GM12878 (cell line): ENCODE measurements around the gene SCN4A. TPM values are rescaled to one million over a fixed set of nuclear protein-coding genes. Genes with fewer than 3 reads are reported as not detected.

Experiments used
- BCL11A ChIP-seq: IDR thresholded peaks from 2 replicates; pipeline ENCODE4 v1.6.1; 2011; ENCODE audit warnings: low read depth, low read length
- ESRRA ChIP-seq: IDR thresholded peaks from 2 replicates; pipeline ENCODE4 v1.6.1; 2012; ENCODE audit warnings: mild to moderate bottlenecking, low read length, improper control_type of control experiment
- HDAC2 ChIP-seq: fragments of 200-600 bp; sonication (generic); IDR thresholded peaks from 2 replicates; pipeline ENCODE4 v1.6.1; 2017
- NBN ChIP-seq: fragments of 450-650 bp; IDR thresholded peaks from 2 replicates; pipeline ENCODE4 v1.6.1; 2016
- NRF1 ChIP-seq: conservative IDR thresholded peaks from 2 replicates; pipeline ENCODE4 v1.6.1; 2011; ENCODE audit warnings: mild to moderate bottlenecking, low read depth, low read length, improper control_type of control experiment
- POLR2A ChIP-seq: IDR thresholded peaks from 2 replicates; pipeline ENCODE4 v1.6.1; 2011; ENCODE audit warnings: low read depth, mild to moderate bottlenecking, low read length
- POU2F2 ChIP-seq: IDR thresholded peaks from 3 replicates; pipeline ENCODE4 v1.6.1; 2011; ENCODE audit warnings: low read depth, mild to moderate bottlenecking, low read length, borderline replicate concordance
- TCF3 ChIP-seq: IDR thresholded peaks from 2 replicates; pipeline ENCODE4 v1.6.1; 2012; ENCODE audit warnings: low read depth, mild to moderate bottlenecking, low read length, borderline replicate concordance; ENCODE audit not compliant: insufficient read depth
- ZBED1 ChIP-seq: IDR thresholded peaks from 2 replicates; pipeline ENCODE4 v1.6.1; 2016; ENCODE audit warnings: borderline replicate concordance
- polyA plus RNA-seq, 11 experiments: library from polyadenylated mRNA; depleted of rRNA in 4 of 11; unstranded in 6 of 11; stranded (reverse) in 5 of 11; fragments of >200 nt; fragmentation: Nextera tagmentation in 4 of 11; fragmentation: Illumina TruSeq in 1 of 11; extraction: Ambion mirVana in 4 of 11; extraction: Trizol in 1 of 11; gene quantifications; 1 replicate in 1 of 11; 2 replicates in 10 of 11; pipeline versions ENCODE4 v1.2.1 to v1.2.3, GENCODE V29; 2011 to 2016; ENCODE audit warnings: inconsistent platforms in 2 of 11, missing spikeins in 2 of 11, low read depth in 1 of 11
- total RNA-seq, 4 experiments: library from RNA; depleted of rRNA in 3 of 4; stranded (reverse); fragments of >200 nt in 3 of 4; fragmentation: Illumina TruSeq in 1 of 4; extraction: Trizol in 1 of 4; gene quantifications; 2 replicates each; pipeline versions ENCODE4 v1.2.1 to v1.2.3, GENCODE V29; 2013 to 2021
- TF ChIP-seq, protein P1 (sequence below): fragments of 450-650 bp; IDR thresholded peaks from 2 replicates; pipeline ENCODE4 v1.6.1; 2017; ENCODE audit warnings: mild to moderate bottlenecking, moderate library complexity
- TF ChIP-seq, protein P2 (sequence below): fragments of 450-650 bp; IDR thresholded peaks from 2 replicates; pipeline ENCODE4 v1.6.1; 2017; ENCODE audit warnings: low read depth, mild to moderate bottlenecking, moderate library complexity
- TF ChIP-seq, protein P3 (sequence below): fragments of 450-650 bp; formaldehyde crosslinking; IDR thresholded peaks from 2 replicates; pipeline ENCODE4 v1.5.0; 2022; ENCODE audit warnings: mild to moderate bottlenecking, missing genetic modification characterization
- TF ChIP-seq, protein P4 (sequence below): fragments of 450-650 bp; IDR thresholded peaks from 2 replicates; pipeline ENCODE4 v1.6.1; 2016; ENCODE audit warnings: mild to moderate bottlenecking
- TF ChIP-seq, protein P5 (sequence below): fragments of 450-650 bp; formaldehyde crosslinking; IDR thresholded peaks from 2 replicates; pipeline ENCODE4 v1.4.0; 2022; ENCODE audit warnings: mild to moderate bottlenecking, moderate library complexity

SCN4A gene
- total and polyA plus RNA-seq, 10 of the 15 experiments (the other 5 are each of a cell fraction or from before 2014, with no cell fraction given), result under 0.01 to 0.15 (median 0.07) TPM; not detected in 4

DNA sequence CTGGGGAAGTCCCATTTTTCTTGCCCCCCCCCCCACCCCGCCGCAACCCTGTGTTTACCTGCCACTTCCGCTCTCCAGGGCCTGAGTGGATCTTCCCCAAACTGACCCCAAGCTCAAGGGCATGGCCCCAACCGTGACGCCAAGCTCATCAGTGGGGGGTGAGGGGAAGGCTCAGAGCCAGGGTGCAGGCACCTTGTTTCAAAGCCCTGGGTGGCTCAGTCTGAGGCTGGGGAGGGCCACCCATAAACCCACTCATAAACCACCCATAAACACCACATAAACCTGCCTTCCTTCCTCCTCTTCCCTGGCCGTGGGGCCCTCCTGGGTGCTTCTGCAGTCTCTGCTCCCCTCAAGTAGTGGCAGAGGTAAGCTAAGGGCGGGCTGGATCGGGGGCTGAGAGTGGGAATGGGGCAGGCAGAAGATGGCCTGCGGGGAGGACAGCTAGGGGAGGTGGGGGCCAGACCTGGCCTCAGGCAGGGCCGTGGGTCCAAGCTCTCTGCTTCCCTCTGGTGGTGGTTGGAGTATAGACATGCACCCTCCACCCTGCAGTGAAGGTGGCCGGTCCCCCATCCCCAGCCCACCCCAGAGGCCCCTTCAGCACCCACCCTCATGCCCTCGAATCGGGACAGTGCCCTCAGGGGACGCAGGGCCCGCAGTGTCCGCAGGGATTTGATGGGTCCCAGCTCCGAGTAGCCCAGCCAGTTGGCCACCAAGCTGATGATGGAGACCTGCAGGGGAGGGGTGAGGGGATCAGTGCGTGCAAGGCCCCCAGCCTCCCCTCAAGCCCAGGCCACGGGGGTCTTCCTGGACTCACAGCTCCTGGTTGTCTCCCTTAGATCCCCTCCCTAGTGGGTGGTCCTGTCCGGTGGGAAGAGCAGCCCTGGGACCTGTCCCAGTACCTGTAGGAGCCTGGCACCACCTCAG is 26.0 kb downstream of the SCN4A start (continued):
- TF ChIP-seq, protein P1, sequence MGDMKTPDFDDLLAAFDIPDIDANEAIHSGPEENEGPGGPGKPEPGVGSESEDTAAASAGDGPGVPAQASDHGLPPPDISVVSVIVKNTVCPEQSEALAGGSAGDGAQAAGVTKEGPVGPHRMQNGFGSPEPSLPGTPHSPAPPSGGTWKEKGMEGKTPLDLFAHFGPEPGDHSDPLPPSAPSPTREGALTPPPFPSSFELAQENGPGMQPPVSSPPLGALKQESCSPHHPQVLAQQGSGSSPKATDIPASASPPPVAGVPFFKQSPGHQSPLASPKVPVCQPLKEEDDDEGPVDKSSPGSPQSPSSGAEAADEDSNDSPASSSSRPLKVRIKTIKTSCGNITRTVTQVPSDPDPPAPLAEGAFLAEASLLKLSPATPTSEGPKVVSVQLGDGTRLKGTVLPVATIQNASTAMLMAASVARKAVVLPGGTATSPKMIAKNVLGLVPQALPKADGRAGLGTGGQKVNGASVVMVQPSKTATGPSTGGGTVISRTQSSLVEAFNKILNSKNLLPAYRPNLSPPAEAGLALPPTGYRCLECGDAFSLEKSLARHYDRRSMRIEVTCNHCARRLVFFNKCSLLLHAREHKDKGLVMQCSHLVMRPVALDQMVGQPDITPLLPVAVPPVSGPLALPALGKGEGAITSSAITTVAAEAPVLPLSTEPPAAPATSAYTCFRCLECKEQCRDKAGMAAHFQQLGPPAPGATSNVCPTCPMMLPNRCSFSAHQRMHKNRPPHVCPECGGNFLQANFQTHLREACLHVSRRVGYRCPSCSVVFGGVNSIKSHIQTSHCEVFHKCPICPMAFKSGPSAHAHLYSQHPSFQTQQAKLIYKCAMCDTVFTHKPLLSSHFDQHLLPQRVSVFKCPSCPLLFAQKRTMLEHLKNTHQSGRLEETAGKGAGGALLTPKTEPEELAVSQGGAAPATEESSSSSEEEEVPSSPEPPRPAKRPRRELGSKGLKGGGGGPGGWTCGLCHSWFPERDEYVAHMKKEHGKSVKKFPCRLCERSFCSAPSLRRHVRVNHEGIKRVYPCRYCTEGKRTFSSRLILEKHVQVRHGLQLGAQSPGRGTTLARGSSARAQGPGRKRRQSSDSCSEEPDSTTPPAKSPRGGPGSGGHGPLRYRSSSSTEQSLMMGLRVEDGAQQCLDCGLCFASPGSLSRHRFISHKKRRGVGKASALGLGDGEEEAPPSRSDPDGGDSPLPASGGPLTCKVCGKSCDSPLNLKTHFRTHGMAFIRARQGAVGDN, result no peak
- TF ChIP-seq ESRRA, result no peak
- TF ChIP-seq, protein P2, sequence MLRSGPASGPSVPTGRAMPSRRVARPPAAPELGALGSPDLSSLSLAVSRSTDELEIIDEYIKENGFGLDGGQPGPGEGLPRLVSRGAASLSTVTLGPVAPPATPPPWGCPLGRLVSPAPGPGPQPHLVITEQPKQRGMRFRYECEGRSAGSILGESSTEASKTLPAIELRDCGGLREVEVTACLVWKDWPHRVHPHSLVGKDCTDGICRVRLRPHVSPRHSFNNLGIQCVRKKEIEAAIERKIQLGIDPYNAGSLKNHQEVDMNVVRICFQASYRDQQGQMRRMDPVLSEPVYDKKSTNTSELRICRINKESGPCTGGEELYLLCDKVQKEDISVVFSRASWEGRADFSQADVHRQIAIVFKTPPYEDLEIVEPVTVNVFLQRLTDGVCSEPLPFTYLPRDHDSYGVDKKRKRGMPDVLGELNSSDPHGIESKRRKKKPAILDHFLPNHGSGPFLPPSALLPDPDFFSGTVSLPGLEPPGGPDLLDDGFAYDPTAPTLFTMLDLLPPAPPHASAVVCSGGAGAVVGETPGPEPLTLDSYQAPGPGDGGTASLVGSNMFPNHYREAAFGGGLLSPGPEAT, result 0 out of 2 replicates have a peak, but pooled peaks have one; percentile 19
- TF ChIP-seq, protein P3, sequence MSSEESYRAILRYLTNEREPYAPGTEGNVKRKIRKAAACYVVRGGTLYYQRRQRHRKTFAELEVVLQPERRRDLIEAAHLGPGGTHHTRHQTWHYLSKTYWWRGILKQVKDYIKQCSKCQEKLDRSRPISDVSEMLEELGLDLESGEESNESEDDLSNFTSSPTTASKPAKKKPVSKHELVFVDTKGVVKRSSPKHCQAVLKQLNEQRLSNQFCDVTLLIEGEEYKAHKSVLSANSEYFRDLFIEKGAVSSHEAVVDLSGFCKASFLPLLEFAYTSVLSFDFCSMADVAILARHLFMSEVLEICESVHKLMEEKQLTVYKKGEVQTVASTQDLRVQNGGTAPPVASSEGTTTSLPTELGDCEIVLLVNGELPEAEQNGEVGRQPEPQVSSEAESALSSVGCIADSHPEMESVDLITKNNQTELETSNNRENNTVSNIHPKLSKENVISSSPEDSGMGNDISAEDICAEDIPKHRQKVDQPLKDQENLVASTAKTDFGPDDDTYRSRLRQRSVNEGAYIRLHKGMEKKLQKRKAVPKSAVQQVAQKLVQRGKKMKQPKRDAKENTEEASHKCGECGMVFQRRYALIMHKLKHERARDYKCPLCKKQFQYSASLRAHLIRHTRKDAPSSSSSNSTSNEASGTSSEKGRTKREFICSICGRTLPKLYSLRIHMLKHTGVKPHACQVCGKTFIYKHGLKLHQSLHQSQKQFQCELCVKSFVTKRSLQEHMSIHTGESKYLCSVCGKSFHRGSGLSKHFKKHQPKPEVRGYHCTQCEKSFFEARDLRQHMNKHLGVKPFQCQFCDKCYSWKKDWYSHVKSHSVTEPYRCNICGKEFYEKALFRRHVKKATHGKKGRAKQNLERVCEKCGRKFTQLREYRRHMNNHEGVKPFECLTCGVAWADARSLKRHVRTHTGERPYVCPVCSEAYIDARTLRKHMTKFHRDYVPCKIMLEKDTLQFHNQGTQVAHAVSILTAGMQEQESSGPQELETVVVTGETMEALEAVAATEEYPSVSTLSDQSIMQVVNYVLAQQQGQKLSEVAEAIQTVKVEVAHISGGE, result no peak
- no peak for TF ChIP-seq NRF1
- TF ChIP-seq POLR2A, result 0 out of 2 replicates have a peak, but pooled peaks have one; percentile 49
- TF ChIP-seq NBN, result peak; percentile 43; the same call in 1 of the 2 replicates
- TF ChIP-seq, protein P4, sequence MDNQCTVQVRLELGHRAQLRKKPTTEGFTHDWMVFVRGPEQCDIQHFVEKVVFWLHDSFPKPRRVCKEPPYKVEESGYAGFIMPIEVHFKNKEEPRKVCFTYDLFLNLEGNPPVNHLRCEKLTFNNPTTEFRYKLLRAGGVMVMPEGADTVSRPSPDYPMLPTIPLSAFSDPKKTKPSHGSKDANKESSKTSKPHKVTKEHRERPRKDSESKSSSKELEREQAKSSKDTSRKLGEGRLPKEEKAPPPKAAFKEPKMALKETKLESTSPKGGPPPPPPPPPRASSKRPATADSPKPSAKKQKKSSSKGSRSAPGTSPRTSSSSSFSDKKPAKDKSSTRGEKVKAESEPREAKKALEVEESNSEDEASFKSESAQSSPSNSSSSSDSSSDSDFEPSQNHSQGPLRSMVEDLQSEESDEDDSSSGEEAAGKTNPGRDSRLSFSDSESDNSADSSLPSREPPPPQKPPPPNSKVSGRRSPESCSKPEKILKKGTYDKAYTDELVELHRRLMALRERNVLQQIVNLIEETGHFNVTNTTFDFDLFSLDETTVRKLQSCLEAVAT, result 0 out of 2 replicates have a peak, but pooled peaks have one; percentile 52
- no peak for TF ChIP-seq HDAC2
- TF ChIP-seq BCL11A, result no peak
- TF ChIP-seq POU2F2, result 0 out of 3 replicates have a peak, but pooled peaks have one; percentile 24
- no peak for TF ChIP-seq ZBED1
- TF ChIP-seq, protein P5, sequence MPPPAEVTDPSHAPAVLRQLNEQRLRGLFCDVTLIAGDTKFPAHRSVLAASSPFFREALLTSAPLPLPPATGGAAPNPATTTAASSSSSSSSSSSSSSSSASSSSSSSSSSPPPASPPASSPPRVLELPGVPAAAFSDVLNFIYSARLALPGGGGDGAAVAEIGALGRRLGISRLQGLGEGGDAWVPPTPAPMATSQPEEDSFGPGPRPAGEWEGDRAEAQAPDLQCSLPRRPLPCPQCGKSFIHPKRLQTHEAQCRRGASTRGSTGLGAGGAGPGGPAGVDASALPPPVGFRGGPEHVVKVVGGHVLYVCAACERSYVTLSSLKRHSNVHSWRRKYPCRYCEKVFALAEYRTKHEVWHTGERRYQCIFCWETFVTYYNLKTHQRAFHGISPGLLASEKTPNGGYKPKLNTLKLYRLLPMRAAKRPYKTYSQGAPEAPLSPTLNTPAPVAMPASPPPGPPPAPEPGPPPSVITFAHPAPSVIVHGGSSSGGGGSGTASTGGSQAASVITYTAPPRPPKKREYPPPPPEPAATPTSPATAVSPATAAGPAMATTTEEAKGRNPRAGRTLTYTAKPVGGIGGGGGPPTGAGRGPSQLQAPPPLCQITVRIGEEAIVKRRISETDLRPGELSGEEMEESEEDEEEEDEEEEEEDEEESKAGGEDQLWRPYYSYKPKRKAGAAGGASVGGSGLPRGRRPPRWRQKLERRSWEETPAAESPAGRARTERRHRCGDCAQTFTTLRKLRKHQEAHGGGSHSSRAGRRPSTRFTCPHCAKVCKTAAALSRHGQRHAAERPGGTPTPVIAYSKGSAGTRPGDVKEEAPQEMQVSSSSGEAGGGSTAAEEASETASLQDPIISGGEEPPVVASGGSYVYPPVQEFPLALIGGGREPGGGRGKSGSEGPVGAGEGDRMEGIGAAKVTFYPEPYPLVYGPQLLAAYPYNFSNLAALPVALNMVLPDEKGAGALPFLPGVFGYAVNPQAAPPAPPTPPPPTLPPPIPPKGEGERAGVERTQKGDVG (CRISPR knock-in tag), result no peak
- TF ChIP-seq TCF3, result no peak
